GM18951 (cell line): Measurements from ENCODE around the gene RAP1GAP2.

Source experiments
- POLR2A ChIP-seq: IDR thresholded peaks from 4 replicates; pipeline ENCODE4 v1.6.1; 2011; ENCODE audit warnings: mild to moderate bottlenecking; ENCODE audit not compliant: insufficient read length, insufficient read depth; ENCODE audit errors: extremely low read depth
- in situ Hi-C: fragments of 300-500 bp; cut with MboI; formaldehyde crosslinking; loops from one replicate; pipeline ENCODE4 v1.12.0; 2022; ENCODE audit warnings: low sequenced_read_pairs, mixed read lengths, inconsistent platforms; ENCODE audit not compliant: unreplicated experiment

RAP1GAP2 gene

DNA sequence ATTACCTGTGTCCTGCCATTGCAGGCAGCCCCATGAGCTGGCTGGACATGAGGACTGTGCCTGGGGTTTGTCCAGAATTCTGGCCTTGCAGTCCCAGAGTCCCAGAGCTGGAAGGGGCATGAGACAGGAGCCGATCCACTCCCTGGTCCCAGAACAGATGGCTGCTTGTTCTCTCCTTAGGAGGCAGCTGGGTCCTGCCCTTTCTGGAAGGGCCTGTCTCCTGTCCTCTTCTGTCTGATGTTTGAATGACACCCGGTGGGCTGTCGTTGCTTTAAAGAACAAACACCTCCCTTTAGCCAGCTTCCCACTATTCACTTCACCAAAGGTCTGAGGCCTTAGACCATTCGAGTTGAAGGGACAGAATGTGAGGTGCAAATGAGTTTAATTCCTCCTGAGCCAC is 63.8 kb downstream of the RAP1GAP2 start:
- in situ Hi-C loops = no loop called here
- no peak for TF ChIP-seq POLR2A

DNA sequence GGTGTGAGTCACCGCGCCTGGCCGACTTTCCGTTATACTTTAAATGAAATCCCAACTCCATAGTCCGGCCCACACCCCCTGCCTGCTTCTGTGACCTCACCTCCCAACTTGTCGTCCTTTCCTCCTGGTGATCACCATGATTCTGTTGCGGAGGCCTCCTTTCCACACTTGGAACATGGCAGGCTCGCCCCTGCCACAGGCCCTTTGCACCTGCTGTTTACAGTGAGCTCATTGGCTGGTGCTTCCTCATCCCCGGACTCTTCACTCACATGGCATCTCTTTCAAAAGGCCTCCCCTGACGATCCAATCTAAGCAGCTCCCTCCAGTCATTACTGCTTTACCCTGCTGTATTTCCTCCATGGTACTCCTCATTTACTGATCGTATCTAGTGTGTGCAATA is 64.6 kb downstream of the RAP1GAP2 start:
- no peak for TF ChIP-seq POLR2A
- in situ Hi-C loops = no loop called here

DNA sequence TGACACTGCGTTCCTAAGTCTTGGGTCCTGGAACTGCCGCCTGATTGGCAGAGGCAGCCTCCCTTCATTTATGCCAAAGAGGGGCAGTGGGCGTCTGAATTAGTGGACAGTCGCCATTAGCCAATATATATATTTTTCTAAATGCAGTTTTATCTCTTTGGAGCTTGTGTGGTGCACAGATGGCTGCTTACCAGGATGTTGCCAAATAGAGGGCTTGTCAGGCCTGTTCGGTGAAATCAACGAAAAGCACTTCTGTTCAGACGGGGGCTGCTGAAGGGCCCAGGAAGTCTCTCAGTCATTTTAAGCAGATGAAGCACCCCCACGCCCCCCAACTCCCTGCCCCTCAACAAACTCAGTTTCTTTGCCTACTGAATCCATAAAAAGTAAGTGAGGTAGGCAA is 66.0 kb downstream of the RAP1GAP2 start:
- in situ Hi-C loops = no loop called here
- TF ChIP-seq POLR2A = no peak

DNA sequence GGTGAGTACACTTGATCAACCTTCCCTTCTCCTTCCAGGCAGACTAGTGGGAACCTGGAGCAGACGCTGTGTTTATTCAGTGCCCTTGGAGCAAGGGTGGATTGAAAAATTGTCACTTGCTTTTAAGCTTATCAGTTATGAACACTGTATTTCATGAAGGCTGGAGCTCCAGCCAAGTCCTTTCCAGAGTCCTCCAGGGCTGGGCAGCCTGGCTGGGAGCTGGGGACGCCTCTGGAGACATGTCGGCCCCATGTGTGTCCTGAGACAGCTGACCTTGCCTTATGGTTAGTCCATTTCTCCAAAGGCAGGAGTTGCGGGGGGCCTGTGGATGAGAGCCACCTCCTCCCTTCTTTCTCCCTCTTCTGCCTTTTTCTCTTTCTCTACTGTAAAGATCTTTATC is 67.0 kb downstream of the RAP1GAP2 start:
- in situ Hi-C loops = no loop called here
- TF ChIP-seq POLR2A = no peak

DNA sequence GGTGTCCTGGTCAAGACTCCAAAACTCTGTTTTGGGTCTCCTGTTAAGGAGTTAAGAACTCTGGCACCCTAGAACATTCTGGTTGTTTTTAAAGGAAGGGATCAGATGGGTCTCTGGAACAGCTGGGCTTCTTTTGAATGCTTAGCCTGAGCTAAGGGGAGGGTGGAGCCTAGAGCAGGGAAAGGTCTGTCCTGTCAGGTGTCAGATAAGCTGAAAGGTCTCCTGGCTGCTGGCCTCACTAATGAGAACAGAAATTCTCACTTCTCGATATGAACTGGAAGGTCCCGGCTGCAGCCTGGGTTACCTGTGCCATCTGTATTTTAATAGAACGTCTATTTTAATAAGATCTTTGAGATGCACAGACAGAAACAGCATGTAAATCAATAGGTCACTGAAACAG is 69.0 kb downstream of the RAP1GAP2 start:
- in situ Hi-C loops = no loop called here
- TF ChIP-seq POLR2A = no peak

DNA sequence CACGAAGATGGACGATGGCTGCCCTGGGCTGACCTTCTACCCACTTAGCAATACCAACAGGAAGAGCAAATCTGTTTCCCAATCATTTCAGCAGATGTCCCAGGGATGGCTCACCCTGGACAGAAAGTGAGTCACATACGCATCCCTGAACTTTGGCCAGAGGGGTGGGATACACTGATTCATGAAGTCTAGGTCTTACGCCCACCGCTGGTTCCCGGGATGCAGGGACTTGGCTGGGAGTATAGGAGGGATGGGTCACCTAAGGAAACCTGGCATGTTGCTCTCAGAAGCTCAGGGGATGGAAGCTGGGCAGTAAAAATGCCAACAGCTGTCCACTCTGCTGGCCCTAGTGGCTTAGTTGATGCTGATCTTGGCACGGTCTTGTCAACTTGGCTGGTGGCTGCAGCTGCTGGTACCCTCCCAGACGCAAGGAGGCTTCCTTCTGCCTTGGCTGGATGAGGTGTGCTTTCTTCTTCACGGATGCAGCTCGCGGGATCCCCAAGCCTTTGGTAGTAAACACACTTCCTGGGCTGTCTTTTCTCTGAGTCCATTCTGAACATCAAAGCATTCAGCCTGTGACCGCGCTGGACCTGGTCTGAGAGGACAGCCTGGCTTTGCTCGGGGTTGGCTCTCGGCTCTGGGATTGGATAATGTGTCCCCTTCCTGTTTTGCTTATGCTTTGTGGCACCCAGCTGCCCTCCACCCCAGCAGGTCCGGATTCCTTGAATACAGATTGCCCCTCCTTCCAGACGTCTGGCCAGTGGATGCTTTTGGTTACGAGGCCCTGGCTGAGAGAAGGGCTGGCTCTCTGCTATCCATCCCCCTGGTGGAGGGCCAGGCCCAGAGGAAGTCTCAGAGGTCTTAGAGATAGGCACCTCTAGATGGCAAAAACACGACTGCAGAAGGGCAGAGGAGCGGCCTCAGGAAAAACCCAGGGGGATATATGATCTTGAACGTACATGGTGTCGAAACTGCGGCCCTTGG is 71.5 kb downstream of the RAP1GAP2 start:
- no peak for TF ChIP-seq POLR2A
- in situ Hi-C loops = no loop called here

DNA sequence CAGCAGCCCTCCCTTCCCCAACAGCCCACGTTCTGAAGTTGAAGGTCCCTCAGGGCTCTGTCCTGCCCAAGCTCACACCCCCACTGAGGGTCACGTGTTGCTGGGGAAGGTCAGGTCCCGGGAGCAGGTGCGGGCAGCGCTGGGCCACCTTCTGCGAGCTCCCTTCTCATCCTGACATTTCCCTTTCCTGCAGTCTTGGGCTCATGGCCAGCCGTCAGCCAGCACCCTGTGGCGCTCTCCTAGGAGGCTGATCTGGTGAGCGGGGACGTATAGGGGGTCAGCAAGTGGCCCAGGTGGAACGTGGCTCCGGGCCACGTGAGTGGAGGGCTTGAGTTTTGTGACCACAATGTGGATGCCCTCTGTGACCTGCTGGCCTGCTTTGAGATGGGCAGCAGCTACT is 73.4 kb downstream of the RAP1GAP2 start:
- in situ Hi-C loops = no loop called here
- TF ChIP-seq POLR2A = no peak

DNA sequence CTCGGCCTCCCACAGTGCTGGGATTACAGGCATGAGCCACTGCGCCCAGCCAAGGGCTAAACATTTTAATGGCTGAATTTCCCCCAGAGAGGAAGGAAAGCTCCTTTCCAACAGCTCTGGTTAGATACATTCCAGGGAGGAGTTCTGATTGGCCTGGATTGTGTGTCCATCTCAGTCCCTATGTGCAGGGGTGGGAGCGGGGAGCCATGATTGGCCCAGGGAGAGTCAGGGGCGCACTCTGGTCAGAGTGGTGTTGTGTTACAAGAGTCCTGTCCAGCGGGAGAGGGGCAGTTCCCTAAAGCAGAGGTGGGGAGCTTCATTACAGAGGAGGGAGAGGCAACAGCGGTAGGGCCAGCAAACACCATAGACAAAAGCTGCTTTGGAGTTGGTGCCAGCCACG is 75.0 kb downstream of the RAP1GAP2 start:
- in situ Hi-C loops = no loop called here
- no peak for TF ChIP-seq POLR2A

DNA sequence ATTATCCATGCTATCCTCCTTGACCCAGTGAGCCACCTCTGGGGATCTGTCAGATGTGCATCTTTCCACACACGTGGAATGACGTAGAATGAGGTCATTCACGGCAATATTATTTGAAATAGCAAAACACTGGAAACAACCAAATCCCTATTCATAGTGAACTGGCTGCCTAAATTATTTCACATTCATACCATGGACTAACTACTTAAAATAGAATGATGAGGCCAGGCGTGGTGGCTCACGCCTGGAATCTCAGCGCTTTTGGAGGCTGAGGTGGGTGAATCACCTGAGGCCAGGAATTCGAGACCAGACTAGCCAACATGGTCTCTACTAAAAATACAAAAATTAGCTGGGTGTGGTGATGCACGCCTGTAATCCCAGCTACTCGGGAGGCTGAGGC is 75.5 kb downstream of the RAP1GAP2 start:
- in situ Hi-C loops = no loop called here
- TF ChIP-seq POLR2A = no peak

DNA sequence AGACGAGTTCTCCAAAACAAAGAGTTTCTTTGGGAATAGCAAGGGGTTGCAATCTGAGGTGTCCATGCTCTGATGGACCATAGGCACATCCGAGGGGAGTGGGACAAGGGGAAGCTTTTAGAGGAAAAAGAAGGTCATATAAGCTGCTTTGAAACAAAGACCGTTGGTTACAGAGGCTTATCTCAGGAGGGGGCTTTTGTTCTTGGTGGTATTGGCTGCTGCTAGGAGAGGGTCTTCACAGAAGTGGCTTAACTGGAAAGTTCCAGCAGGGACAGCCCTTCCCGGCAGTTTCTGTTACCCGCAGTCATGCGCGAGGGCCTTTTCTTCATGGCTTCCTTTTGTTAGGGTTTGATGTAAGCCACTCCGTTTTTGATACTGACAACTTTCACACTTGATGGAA is 76.0 kb downstream of the RAP1GAP2 start:
- no peak for TF ChIP-seq POLR2A
- in situ Hi-C loops = no loop called here

DNA sequence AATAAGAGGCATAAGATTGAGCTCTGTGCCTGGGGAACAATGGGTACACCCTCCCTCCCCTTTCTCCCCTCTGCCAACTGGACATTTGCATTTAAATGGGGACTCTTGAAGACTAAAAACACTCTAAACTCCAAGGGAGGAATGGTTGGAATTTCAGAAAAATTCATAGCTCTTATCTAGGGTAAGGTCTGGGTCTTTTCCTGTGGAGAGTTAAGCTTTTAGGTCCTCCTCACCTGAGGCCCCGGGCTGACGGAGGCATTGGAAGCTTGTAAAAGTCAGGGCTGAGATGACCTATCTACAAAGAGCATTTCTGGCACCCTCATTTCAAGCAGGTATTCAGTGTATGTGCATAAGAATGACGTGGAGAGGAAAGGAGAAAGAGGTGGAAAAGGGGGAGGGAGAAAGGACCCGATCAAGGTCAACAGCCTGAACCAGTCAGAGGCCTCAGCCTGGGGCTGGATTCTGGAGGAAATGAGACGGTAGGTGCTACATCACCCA is 78.0 kb downstream of the RAP1GAP2 start:
- in situ Hi-C loops = no loop called here
- TF ChIP-seq POLR2A = no peak

DNA sequence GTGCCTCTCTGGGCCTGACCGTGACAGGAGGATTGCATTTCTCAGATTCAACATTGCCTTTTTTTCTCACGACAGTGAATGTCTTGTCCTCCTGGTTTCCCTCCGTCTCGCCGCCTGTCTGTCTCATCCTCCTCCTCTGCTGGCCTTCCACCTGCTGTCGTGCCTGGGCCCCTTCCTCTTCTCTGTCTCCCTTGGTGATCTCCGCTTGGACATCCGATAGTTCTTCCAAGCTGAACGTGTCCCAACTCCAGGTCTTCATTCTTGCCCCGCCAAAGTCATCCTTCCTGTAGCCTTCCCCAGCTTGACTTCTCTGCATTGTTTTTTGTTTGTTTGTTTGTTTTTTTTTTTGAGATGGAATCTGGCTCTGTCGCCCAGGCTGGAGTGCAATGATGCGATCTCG is 79.4 kb downstream of the RAP1GAP2 start:
- no peak for TF ChIP-seq POLR2A
- in situ Hi-C loops = no loop called here

DNA sequence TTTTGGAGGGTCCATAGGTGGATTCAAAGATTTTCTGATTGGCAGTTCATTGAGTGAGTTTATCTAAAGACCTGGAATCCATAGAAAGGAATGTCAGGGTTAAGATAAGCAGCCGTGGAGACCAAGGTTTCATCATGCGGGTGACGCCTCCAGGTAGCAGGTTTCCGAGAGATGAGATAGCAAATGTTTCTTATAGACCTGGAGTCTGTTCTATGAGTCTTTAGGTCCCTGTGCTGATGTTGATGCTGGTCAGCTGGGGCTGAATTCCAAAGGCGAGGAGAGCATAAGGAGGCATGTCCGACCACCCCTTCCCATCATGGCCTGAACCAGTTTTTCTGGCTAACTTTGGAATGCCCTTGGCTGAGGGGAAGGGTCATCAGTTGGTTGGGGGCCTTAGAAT is 80.2 kb downstream of the RAP1GAP2 start:
- in situ Hi-C loops = no loop called here
- no peak for TF ChIP-seq POLR2A

DNA sequence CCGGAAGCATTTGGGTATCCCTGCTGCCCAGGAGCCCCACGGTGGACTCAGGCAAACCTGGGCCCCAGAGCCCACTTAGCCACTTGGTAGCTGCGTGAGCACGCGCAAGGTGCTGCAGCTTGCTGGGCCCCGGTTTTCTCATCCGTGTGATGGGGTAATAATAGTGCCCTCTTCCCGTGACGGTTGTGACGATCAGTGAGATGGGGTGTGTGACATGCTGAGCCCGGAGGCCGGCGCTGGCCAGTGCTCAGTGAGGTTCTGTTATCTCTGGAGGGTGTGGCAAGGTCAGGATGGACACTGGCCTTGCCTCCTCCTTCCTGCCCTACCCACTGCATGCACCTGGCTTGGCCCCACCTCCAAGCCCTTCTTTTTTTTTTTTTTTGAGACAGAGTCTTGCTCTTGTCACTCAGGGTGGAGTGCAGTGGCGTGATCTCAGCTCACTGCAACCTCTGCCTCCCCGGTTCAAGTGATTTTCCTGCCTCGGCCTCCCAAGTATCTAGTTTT is 82.6 kb downstream of the RAP1GAP2 start:
- TF ChIP-seq POLR2A = no peak
- in situ Hi-C loops = no loop called here
